ENCODE measurements around the gene TIMM10B. TPM values are rescaled to one million over a fixed set of nuclear protein-coding genes. Genes with fewer than 3 reads are reported as not detected.
"Not testable (repeated sequence)": the region's sequence is repeated elsewhere in the genome, so short reads cannot be mapped to it uniquely, and the experiment has no call there.

Gene TIMM10B
- total RNA-seq, 1 experiment from 2014 or later: 36.6 TPM

- peak; percentile 64 for DNase-seq (ENCODE audit: low read depth)
Observed at GRCh38 chr11:6505577-6506240, 24.4 kb downstream of the TIMM10B start.

- DNase-seq (ENCODE audit: low read depth): no peak
Observed at GRCh38 chr11:6516865-6517264, 35.6 kb downstream of the TIMM10B start.

GRCh38 chr11:6520265-6520664 is 39.0 kb downstream of the TIMM10B start:
- DNase-seq (ENCODE audit: low read depth): no peak

- DNase-seq (ENCODE audit: low read depth): not testable (repeated sequence)
Observed at GRCh38 chr11:6521946-6522345, 40.6 kb downstream of the TIMM10B start.

- peak; percentile 72 for DNase-seq (ENCODE audit: low read depth)
Observed at GRCh38 chr11:6523253-6523652, 42.0 kb downstream of the TIMM10B start.

- DNase-seq (ENCODE audit: low read depth): no peak
Observed at GRCh38 chr11:6526411-6527135, 45.3 kb downstream of the TIMM10B start.

GRCh38 chr11:6529266-6529665 is 48.0 kb downstream of the TIMM10B start:
- DNase-seq (ENCODE audit: low read depth): no peak

- no peak for DNase-seq (ENCODE audit: low read depth)
Observed at GRCh38 chr11:6530848-6531247, 49.5 kb downstream of the TIMM10B start.

- DNase-seq (ENCODE audit: low read depth): peak; percentile 55
Observed at GRCh38 chr11:6531267-6531752, 50.0 kb downstream of the TIMM10B start.

Other genes with a start within 250 kb of the TIMM10B start
- gene FHIP1B, start 246.9 kb upstream of the TIMM10B start, total RNA-seq (2014; rRNA removed; shearing (Covaris generic)): 7.0 and 11.3 TPM in 2 replicates
- gene CNGA4, start 242.4 kb upstream of the TIMM10B start, total RNA-seq (2014; rRNA removed; shearing (Covaris generic)): not detected in 2 replicates
- 0.86 TPM in 1 of 2 replicates, not detected in the other for gene CCKBR, start 221.7 kb upstream of the TIMM10B start, total RNA-seq (2014; rRNA removed; shearing (Covaris generic))
- 114 and 146 TPM in 2 replicates for gene CAVIN3, start 161.0 kb upstream of the TIMM10B start, total RNA-seq (2014; rRNA removed; shearing (Covaris generic))
- gene SMPD1, start 91.0 kb upstream of the TIMM10B start, total RNA-seq (2014; rRNA removed; shearing (Covaris generic)): 105 and 124 TPM in 2 replicates
- gene APBB1, start 62.4 kb upstream of the TIMM10B start, total RNA-seq (2014; rRNA removed; shearing (Covaris generic)): 16.5 and 24.4 TPM in 2 replicates
- gene HPX, start 40.5 kb upstream of the TIMM10B start, total RNA-seq (2014; rRNA removed; shearing (Covaris generic)): not detected in 2 replicates
- 10.3 and 10.4 TPM in 2 replicates for gene TRIM3, start 7.6 kb upstream of the TIMM10B start, total RNA-seq (2014; rRNA removed; shearing (Covaris generic))
- 66.8 and 84.0 TPM in 2 replicates for gene ARFIP2, start 170 bp upstream of the TIMM10B start, total RNA-seq (2014; rRNA removed; shearing (Covaris generic))
- gene DNHD1, start 15.8 kb downstream of the TIMM10B start, total RNA-seq (2014; rRNA removed; shearing (Covaris generic)): 1.3 and 1.4 TPM in 2 replicates
- 18.0 and 18.8 TPM in 2 replicates for gene RRP8, start 122.1 kb downstream of the TIMM10B start, total RNA-seq (2014; rRNA removed; shearing (Covaris generic))
- 152 and 201 TPM in 2 replicates for gene ILK, start 122.3 kb downstream of the TIMM10B start, total RNA-seq (2014; rRNA removed; shearing (Covaris generic))
- 108 and 133 TPM in 2 replicates for gene TAF10, start 130.7 kb downstream of the TIMM10B start, total RNA-seq (2014; rRNA removed; shearing (Covaris generic))
- gene TPP1, start 137.9 kb downstream of the TIMM10B start, total RNA-seq (2014; rRNA removed; shearing (Covaris generic)): 57.4 and 94.6 TPM in 2 replicates
- 4.6 and 8.8 TPM in 2 replicates for gene DCHS1, start 174.3 kb downstream of the TIMM10B start, total RNA-seq (2014; rRNA removed; shearing (Covaris generic))
- gene MRPL17, start 201.8 kb downstream of the TIMM10B start, total RNA-seq (2014; rRNA removed; shearing (Covaris generic)): 125 and 132 TPM in 2 replicates

All from M059J (cell line).